RWPE2 (cell line): ENCODE measurements around the gene ERFE.

Source experiments
- ATAC-seq: fragments of 200-7000 bp; cut with Tn5 transposase; 3 replicates; pipeline ENCODE4 v1.9.1; 2021; ENCODE audit warnings: low read depth
- DNase-seq: peaks from one replicate; pipeline ENCODE4 v3.0.0-alpha.2; 2020; ENCODE audit warnings: low spot score
- H3K27ac ChIP-seq: fragments of 450-650 bp; 2 replicates; pipeline ENCODE4 v1.5.1; 2017; ENCODE audit warnings: mild to moderate bottlenecking; ENCODE audit not compliant: poor library complexity, severe bottlenecking
- H3K27me3 ChIP-seq: fragments of 250-450 bp; sonication (Bioruptor Pico); 2 replicates; pipeline ENCODE4 v1.5.1; 2021; ENCODE audit warnings: mild to moderate bottlenecking, moderate library complexity; ENCODE audit not compliant: insufficient read depth, poor library complexity, severe bottlenecking
- H3K36me3 ChIP-seq: fragments of 250-450 bp; sonication (Bioruptor Pico); 2 replicates; pipeline ENCODE4 v1.5.1; 2020; ENCODE audit warnings: low read depth, mild to moderate bottlenecking, moderate library complexity
- H3K4me1 ChIP-seq: fragments of 250-450 bp; sonication (Bioruptor Pico); 2 replicates; pipeline ENCODE4 v1.5.1; 2021; ENCODE audit warnings: mild to moderate bottlenecking, moderate library complexity; ENCODE audit not compliant: insufficient read depth, poor library complexity, severe bottlenecking
- H3K4me3 ChIP-seq: fragments of 250-450 bp; sonication (Bioruptor Pico); 2 replicates; pipeline ENCODE4 v1.5.1; 2021; ENCODE audit warnings: mild to moderate bottlenecking, moderate library complexity; ENCODE audit not compliant: severe bottlenecking
- H3K9me3 ChIP-seq: fragments of 250-450 bp; sonication (Bioruptor Pico); 2 replicates; pipeline ENCODE4 v1.5.1; 2021; ENCODE audit warnings: mild to moderate bottlenecking, moderate library complexity; ENCODE audit not compliant: severe bottlenecking
- CTCF ChIP-seq: fragments of 450-650 bp; IDR thresholded peaks from one replicate; pipeline ENCODE4 v1.5.1; 2017; ENCODE audit warnings: mild to moderate bottlenecking, moderate library complexity; ENCODE audit not compliant: poor library complexity, severe bottlenecking

ERFE gene

GRCh38 chr2:238137885-238138284 is 20.9 kb upstream of the ERFE start:
- TF ChIP-seq CTCF = no peak
- Histone ChIP-seq H3K27ac (no peak overlapping the region), H3K9me3 (no peaks in the 10 kb centered on the region), H3K27me3 (no peaks in the 10 kb centered on the region), H3K36me3 (no peaks in the 10 kb centered on the region), H3K4me1 (peaks cover 17% of the 10 kb centered on the region), H3K4me3 (no peak overlapping the region)
- DNase-seq = no peak
- no peak for ATAC-seq

GRCh38 chr2:238138331-238139195 is 20.2 kb upstream of the ERFE start, which contains the start of gene KLHL30:
Gene KLHL30 (plus strand): TSS chr2:238138668. CDS start chr2:238140755, 2,087 bp downstream.
- Histone ChIP-seq H3K36me3 (no peaks in the 10 kb centered on the region), H3K27me3 (no peaks in the 10 kb centered on the region), H3K4me1 (peaks cover 24% of the 10 kb centered on the region), H3K4me3 (no peak within 1 kb of the TSS), H3K27ac (no peak within 1 kb of the TSS), H3K9me3 (no peaks in the 10 kb centered on the region)
- DNase-seq (no peak), ATAC-seq (no peak)
- TF ChIP-seq CTCF = no peak

GRCh38 chr2:238139196-238140039 is 19.4 kb upstream of the ERFE start:
- H3K4me3 ChIP-seq = no peak overlapping the region
- no peak overlapping the region for H3K27ac ChIP-seq
- peaks cover 28% of the 10 kb centered on the region for H3K4me1 ChIP-seq
- no peaks in the 10 kb centered on the region for H3K27me3 ChIP-seq
- no peaks in the 10 kb centered on the region for H3K36me3 ChIP-seq
- H3K9me3 ChIP-seq = no peaks in the 10 kb centered on the region
- peak; percentile 33 for TF ChIP-seq CTCF
- no peak for DNase-seq
- no peak for ATAC-seq

GRCh38 chr2:238140040-238140439 is 18.7 kb upstream of the ERFE start:
- Histone ChIP-seq H3K27ac (no peak overlapping the region), H3K4me1 (peaks cover 28% of the 10 kb centered on the region), H3K36me3 (no peaks in the 10 kb centered on the region), H3K9me3 (no peaks in the 10 kb centered on the region), H3K27me3 (no peaks in the 10 kb centered on the region), H3K4me3 (no peak overlapping the region)
- ATAC-seq (no peak), DNase-seq (no peak)
- no peak for TF ChIP-seq CTCF
